EL (cell line): ENCODE results near the gene SMC6.

ENCODE experiments used
- DNase-seq: peaks from one replicate; pipeline ENCODE4 v3.0.0-alpha.2; 2016

Gene SMC6

DNA sequence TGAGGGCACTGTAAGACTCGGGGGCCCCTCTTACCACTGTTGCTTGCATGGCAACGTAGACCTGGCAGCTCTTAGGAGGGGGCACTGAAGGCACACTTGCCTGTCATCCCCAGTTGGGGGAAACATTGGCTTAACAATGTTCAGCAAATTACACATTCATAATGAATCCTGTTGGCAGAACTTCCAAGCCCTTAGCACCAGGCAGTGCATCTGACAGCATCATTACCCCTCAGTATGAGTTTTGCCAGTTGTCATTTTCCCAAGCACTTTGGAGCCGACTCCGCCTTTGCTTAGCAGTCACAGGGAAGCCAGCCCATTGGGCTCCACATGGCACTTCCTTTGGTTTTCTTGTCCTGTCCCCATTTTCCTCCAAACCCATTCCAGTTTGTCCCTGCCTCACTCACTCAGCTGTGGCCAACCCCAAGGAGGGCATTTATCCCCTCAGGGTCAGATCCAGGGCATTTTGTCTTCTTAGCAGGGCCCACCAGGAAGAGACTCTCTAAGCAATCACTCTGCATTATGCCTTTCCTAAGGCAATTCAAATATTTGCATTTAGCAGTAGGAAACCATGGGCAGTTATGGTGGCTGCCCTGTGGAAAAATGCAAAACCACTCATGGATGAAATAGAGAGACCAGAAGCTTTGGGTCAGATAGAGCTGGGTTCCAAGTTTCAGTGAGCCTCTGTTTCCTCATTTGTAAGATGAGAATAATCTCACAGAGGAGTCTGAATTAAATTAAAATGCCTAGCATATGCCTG is 139.3 kb downstream of the SMC6 start:
- DNase-seq, result no peak
